H1 (cell line): Measurements from ENCODE around the gene PSMB5. TPM values are rescaled to one million over a fixed set of nuclear protein-coding genes. Genes with fewer than 3 reads are reported as not detected.

Source experiments
- CREB1 ChIP-seq: IDR thresholded peaks from 2 replicates; pipeline ENCODE4 v1.6.1; 2012; ENCODE audit warnings: inconsistent platforms
- CTCF ChIP-seq, 3 experiments: IDR thresholded peaks; 1 replicate in 2 of 3; 2 replicates in 1 of 3; pipeline versions ENCODE4 v1.5.1 to v1.6.1; 2011; ENCODE audit warnings: low read length in 3 of 3, mild to moderate bottlenecking in 3 of 3, inconsistent platforms in 2 of 3, low read depth in 1 of 3, moderate library complexity in 1 of 3; ENCODE audit not compliant: insufficient read depth in 1 of 3; ENCODE audit errors: control extremely low read depth in 1 of 3
- GABPA ChIP-seq: IDR thresholded peaks from 2 replicates; pipeline ENCODE4 v1.6.1; 2011; ENCODE audit warnings: mild to moderate bottlenecking, low read length, moderate library complexity, borderline replicate concordance; ENCODE audit not compliant: insufficient read depth
- JUN ChIP-seq: IDR thresholded peaks from 2 replicates; pipeline ENCODE4 v1.6.1; 2011; ENCODE audit warnings: low read depth, mild to moderate bottlenecking, improper control_type of control experiment, low read length
- KDM5A ChIP-seq: fragments of 200-600 bp; IDR thresholded peaks from 2 replicates; pipeline ENCODE4 v1.7.1; 2012; ENCODE audit warnings: mild to moderate bottlenecking, low read length, inconsistent platforms, mixed read lengths
- PHF8 ChIP-seq: fragments of 200-600 bp; sonication (generic); conservative IDR thresholded peaks from 2 replicates; pipeline ENCODE4 v1.7.1; 2012; ENCODE audit warnings: low read depth, mild to moderate bottlenecking, inconsistent platforms, low read length, moderate library complexity
- POLR2AphosphoS5 ChIP-seq: IDR thresholded peaks from 2 replicates; pipeline ENCODE4 v1.6.1; 2011; ENCODE audit warnings: low read depth, low read length
- polyA plus RNA-seq, 7 experiments: library from polyadenylated mRNA; depleted of rRNA in 3 of 7; stranded (reverse) in 5 of 7; unstranded in 2 of 7; fragments of >200 nt in 5 of 7; fragments of 200-250 nt in 2 of 7; gene quantifications; 1 replicate in 5 of 7; 2 replicates in 1 of 7; 4 replicates in 1 of 7; pipeline versions ENCODE4 v1.2.1 to v1.2.3, GENCODE V29; 2011 to 2013; ENCODE audit warnings: missing spikeins in 2 of 7, mixed read lengths in 2 of 7
- total RNA-seq: library from RNA; stranded (reverse); fragmentation: NEBNext Ultra II Directional; extraction: Animal tissue kit (Norgen Biotek cat#: 25700); gene quantifications from 2 replicates; pipeline ENCODE4 v1.2.1, GENCODE V29; 2021

PSMB5 gene
- total and polyA plus RNA-seq, 2 of the 8 experiments (the other 6 are each of a cell fraction or from before 2014, with no cell fraction given): 254 to 510 TPM

- TF ChIP-seq GABPA: no peak
- TF ChIP-seq CTCF (IDR thresholded peaks at IDR 0.05; ENCODE audit: control extremely low read depth in 1 of 3, insufficient read depth in 1 of 3, low read depth in 1 of 3, low read length in 3 of 3): no peak
- no peak for TF ChIP-seq CREB1
- TF ChIP-seq KDM5A: no peak
- no peak for TF ChIP-seq PHF8
- TF ChIP-seq JUN: no peak
- no peak for TF ChIP-seq POLR2AphosphoS5
These were observed 18.7 kb upstream of the PSMB5 start (continued) for GRCh38 chr14:23053426-23053825.
